Tongue (tissue), 2 donors: ENCODE measurements around the gene TADA2B. TPM values are rescaled to one million over a fixed set of nuclear protein-coding genes. Genes with fewer than 3 reads are reported as not detected.

ENCODE experiments used
- DNase-seq: peaks from one replicate; pipeline ENCODE4 v3.0.0-alpha.2; 2015
- total RNA-seq: library from RNA; depleted of rRNA; stranded (reverse); fragments of >200 nt; gene quantifications from one replicate; pipeline ENCODE4 v1.2.3, GENCODE V29; 2014

Gene TADA2B
- total RNA-seq, 1 donor from 2014 or later = 27.4 TPM

DNA sequence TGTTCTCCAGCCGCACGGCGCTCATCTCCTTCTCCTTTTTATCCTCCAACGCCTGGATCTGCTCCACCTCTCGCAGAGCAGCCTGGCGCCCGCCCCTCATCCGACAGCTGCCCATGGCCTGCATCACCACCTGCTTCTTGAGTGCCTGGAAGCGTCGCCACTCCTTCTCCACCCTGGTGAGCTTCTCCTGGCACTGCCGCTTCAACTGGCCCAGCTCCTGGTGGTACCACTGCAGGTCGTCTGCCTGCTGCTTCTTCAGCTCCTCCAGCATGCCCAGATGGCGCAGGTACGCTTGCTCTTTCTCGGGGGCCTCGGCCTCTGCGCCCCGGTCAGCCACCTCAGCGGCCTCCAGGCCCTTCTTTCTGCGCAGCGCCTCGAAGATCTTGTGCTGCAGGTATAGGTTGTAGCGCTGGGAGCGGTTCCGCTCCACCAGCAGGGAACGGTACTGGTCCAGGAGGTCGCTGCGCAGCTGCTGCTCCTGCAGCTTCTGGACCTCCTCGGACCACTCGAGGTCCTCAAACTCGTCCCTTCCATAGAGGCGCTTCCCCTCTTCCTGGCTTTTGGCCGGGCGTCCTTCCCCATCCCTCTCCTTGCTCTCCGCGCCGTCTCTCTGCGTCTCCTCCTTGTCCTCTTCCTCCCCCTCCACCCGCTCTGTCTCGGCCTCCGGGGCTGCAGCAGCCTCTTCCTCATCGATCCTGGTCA, 1.2 kb upstream of the TADA2B start:
- DNase-seq = peak; percentile 78

DNA sequence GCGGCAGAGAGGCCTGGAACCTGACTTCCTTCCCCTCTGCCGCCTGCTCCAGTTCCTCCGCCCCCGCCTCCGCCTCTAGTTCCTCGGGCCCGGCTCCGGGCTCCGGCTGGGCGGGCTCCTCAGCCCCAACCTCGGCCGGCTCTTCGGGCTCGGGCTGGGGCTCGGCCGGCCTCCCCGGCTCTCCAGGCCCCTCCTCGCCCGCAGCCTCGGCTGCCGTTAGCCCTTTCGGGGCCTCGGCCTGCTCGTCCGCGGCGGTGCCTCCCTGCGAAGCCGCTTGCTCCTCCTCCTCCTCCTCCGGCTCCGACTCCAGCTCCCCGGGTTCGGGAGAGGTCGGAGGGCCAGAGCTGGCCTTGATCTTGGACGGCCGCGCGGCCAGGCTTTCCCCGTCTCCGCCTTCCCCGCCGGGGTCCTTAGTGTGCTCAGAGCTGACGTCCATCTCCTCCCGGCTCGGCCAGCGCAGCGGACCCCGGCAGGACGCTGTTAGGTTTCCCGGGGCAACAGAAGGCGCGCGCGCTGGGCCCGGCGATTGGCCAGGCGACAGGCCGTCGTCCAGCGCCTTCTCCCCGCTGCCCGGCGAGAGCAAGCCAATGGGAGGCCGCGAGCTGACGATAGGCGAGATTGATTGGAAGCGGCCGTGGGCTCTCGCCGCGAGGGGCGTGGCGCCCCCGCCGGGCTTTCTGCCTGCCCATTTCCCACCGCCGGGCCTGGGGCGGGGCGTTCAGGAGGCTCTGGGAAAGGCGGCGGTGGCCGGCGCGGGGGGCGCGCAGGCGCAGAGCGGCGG, 479 bp upstream of the TADA2B start:
- DNase-seq = peak; percentile 99

DNA sequence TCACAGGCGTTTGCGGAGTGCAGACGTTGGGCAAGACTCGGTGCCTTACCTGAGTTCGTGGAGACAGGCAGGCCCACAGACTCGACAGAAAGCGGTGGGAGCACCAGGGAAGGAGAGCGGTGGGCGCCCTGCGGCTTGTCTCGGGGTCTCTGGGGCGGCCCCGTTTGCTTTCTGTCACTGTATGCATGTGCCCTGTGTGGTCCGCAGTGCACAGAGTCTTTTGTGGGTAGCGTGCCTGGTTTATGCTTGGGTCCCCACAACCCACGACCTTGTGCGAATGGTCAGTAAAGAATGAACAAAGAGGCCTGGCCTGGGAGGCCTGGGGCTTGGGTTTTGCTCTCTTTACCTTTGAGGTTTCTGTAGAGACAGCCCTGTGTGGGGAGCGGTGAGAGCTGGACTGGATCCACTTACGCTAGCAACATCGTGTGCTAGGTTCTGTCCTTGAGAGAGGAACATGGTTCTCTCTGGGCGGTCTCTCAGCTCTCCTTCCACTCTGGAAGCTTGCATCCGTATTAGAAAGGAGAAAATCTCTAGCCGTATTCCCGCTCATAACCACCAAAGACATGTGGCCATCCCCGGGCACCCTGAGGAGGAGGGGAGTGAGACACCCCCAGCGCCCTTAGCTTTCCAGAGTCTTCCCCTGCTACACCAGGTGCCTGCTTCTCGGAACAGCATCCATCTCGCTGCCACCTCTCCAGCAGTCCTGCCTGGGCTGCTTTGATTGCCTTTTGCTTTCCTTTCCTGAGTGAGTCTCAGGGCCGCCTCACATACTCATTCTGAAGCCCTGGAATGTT, 1.2 kb downstream of the TADA2B start:
- DNase-seq = no peak

DNA sequence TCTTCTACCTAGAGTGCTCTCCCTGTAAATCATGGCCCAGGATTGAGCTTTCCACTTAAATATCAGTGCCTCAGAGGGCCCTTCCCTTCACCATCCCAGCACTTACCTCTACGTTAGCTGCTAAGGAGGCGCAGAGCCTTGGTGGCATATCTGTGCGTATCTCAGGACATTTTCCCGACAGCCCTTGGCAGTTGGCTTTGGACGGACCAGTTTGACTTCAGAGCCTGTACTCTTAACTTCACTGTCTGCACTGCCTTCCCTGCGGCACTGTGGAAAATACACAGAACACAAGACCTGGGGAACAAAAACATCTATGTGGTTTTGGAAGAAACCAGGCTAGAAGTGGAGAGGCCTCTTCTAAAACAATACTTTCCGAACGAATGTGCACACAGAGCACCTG, 2.4 kb downstream of the TADA2B start:
- DNase-seq = no peak

DNA sequence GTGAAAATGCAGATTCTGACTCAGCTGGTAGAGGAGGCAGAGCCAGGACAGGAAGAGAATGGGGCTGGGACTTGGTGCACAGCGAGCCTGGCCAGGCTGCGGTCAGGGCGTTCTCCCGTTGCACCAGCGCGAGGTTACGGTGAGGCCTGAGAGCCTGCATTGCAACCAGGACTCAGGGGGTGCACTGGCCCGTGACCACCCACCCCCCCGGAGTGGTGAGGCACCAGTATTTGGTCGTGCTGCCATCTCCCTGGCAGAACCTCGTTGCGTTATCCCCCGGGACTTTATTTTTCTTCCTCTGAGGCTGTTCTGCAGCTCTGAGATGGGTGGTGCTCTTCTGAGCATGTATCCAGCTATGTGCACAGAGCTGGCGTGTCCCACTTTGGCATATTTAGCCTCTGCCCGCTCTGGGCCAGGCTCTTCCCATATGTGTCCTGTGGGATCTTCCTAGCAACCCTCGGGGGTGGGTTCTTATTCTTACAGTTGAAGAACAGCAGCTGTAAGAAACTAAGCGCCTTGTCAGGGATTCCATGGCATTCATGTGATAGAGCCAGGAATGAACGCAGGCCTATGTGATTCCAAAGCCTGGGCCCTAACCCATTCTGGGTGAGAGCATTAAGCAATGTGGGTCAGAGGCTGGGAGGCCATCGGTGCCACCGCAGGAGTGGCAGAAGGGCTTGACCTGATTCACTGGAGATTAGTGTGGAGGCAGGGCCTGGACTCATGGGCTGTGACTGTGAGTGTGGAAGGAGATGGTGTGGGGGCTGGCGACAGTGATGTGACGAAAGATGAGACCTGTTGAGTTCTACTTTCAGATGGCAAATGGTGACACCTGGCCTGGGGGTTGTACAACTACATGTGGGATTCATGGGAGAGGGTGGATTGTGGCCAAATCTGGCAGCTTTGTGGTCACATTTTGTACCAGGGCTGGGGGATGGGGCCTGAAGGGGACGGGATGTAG, 3.1 kb downstream of the TADA2B start:
- no peak for DNase-seq

DNA sequence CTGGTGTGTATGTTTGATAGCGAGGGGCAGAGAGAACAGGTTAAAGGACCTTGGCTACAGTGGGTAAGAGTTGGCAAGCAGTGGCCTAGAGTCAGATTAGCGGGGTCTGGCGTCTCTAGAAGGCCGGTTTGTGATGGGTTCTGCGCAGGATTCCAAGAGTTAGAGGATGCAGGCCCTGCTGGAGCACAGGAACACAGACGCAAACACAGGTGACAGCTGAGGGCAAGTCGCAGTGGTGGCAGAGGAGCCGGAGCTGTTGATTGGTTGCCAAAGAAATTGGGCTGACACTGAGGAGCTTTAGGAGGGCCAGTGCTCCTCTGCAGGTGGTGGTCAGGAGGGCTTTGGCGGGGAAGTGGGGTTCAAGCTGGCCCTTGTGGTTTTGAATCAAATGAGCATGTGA, 3.8 kb downstream of the TADA2B start:
- DNase-seq = no peak

DNA sequence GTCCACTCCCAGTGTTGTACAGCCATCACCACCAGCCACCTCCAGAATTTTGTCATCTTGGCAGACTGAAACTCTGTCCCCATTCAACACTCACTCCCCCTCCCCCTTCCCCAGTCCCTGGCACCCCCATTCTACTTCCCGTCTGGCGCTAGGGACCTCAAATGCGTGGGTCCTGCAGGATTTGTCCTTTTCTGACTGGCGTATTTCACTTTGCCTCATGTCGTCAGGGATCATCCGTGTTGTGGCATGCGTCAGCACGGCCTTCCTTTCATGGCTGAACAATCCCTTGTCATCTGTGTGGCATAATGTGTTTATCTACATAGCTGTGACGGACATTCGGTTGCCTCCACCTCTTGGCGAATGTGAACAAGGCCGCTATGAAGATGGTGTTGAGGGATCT, 5.5 kb downstream of the TADA2B start:
- no peak for DNase-seq

DNA sequence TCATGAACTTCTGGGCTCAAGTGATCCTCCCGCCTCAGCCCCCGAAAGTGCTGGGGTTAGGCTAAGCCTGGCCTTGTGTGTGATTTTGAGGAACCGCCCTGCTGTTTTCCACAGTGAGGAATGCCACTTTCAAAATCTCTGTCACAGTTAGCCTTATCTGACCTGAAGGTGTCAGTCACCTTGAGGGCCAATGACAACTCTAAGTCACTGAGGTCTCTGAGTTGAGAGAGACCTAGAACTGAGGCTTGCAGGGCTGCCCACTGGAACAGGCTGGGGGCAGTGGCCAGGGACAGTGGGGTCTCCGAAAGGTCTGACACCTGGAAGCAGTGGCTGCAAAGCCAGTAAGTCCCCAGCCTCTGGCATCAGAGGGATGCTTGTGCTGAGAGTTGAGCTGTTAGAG, 6.1 kb downstream of the TADA2B start:
- no peak for DNase-seq

GRCh38 chr4:7049739-7050138, 6.6 kb downstream of the TADA2B start:
- DNase-seq = no peak

DNA sequence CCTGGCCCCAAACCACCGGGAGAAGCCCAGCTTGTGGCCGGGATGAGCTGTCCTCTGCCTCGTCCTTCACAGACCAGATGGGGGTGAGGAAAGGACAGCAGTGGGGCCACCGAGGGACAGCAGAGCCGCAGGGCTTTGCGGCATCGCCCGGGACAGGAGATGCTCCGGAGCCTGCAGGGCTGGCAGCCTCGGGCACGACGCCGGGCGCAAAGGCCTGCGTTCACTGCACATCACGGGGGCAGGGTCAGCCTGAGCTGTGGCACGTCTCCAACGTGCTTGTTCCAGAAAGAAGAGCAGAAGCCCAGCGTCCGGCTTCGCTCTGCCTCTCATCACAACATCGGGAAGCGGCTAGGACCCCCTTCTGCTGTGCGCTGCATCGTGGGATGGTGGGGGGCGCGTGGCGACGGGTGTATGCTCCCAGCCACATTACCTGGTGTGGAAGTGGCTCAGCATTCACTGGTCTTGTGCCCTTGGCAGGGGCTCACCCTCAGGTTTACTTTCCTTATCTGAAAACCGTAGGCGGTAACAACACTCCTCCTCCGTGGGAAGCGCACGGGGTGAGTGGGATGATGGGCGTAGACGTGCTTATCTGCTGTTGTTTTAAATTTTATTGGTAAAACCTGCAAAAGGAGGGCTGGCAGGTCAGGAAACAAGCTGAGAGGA, 7.4 kb downstream of the TADA2B start:
- no peak for DNase-seq

GRCh38 chr4:7051144-7051495, 7.9 kb downstream of the TADA2B start:
- no peak for DNase-seq

DNA sequence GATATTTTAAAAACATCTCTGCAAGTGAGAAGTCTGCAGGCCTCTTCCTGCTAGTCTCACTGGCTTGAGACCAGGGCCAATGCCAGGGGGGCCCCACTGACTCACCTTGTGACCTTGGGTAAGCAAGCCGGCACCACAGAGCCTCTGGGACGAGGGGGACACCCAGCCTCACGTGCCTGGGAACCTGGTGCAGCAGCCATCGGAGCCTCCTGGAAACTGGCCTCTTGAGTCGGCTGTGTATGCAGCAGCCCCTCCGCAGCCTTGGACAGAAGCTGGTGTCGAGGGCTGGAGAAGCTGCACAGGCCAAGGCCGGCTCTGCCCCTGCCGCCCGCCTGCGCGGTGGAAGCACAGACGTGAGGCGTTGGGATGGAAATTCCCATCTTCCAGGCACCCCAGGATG, 8.7 kb downstream of the TADA2B start:
- no peak for DNase-seq

GRCh38 chr4:7052313-7052712, 9.1 kb downstream of the TADA2B start:
- DNase-seq = no peak

DNA sequence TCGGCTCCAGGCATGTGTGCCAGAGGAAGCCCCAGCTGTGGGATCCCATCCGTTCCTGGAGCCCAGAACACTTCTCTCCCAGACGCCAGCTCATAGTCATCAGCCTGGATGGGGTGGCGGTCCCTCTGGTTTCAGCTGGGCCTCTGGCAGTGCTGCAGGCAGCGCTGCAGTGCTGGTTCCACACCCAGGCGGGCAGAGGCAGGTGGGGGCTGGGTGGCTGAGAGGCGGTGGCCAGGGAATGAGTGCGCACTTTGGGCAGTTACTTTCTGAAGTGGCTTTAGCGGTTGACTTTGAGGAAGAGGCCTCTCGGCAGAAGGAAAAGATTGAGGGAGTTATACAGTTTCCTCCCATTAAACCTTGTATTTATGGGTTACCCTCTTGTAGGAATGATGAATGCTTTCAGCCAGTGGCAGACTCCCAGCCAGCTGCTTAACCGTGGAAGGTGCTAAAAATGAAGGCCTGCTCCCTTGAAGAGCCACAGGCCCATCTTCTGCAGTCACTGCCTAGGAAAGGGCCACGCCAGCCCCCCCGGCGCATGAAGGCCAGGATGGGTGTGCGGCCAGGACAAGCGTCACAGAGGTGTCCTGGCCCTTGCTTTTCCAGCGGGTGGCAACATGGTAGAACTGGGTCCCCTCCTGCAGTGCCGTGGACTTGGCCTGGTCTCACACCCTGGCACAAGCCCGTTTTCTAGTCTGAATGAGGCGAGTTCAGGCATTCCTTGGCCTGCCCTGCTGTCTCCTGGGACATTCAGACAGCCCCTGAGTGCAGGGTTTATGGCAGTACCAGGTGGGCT, 9.9 kb downstream of the TADA2B start:
- no peak for DNase-seq

GRCh38 chr4:7054106-7054880, 11.1 kb downstream of the TADA2B start:
- no peak for DNase-seq

DNA sequence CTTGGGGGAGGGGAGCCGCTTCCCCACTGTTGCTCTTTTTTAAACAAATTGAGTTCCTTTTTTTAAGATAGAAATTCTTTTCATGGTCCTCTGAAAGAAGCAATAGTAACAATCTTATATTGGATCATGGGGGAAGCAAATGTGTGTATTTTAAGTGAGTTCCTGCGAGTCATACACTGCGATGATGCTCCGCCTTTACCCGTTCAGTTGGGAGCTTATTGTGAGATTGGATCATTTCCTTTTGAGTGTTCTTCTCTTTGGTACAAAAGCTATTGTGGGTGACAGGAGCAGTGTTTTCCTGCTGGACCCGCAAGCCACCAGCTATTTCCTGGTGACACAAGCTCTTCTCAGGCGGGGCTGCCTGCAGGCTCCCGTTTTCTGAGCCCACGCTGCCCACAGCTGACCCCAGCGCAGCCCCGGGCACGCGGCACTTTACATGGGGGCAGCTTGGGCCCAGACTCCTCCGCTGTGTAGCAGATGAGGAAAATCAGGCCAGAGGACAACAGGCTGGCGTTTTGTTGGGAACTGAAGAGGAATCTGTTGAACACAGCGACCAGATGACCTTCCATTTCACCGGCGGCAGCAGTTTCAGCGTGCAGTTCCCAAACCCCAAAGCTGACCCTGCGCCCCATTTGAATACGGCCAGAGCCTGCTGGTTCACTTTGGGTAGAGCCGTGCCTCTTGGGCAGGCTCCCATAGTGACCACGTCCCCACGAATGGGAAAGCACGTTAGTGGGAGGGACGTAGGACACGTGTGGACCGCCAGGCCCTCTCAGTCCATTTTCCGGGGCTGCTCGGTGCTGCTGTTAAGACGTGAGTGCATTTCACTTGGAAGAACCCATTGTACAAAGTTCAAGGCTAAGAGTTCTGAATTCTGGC, 12.2 kb downstream of the TADA2B start:
- no peak for DNase-seq

DNA sequence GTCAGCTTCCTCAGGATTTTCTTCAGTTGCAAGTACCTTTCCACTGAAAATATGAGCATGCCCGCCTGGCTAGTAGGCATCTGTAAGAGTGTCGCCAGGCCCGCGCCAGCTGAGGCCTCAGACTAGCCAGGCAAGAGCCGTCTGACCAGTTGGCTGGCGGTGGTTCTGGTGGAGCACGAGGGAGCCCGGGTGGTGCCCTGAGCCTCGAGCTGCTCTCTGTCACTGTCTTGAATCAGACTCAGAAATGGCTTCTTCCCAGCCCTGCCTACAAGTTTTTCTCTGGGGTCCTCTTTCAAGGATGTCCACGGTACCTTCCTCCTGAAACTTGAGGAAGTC, 12.8 kb downstream of the TADA2B start:
- no peak for DNase-seq

DNA sequence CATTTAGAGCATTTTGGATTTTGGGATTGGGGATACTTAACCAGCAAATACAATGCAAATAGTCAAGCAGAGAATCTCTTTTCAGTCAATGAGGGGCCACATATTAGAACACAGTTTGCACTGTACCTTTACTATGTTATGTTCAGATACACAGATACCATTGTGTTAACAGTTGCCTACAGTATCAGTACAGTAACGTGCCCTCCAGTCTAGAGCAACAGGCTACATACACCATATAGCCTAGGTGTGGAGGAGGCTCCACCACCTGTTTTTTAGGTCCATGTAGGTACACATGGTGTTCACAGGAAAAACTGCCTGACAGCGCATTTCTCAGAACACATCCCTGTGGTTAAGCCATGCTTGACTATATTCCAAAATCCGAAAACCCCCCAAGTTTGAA, 15.6 kb downstream of the TADA2B start:
- DNase-seq = no peak

- no peak for DNase-seq
Measured at GRCh38 chr4:7059662-7060061, 16.5 kb downstream of the TADA2B start.
